Measurements from ENCODE around the gene LRG1. TPM values are rescaled to one million over a fixed set of nuclear protein-coding genes. Genes with fewer than 3 reads are reported as not detected.

LRG1 gene
- total and polyA plus RNA-seq, 2 of the 13 experiments (the other 11 are each of a cell fraction or from before 2014, with no cell fraction given): 12.0 to 39.3 TPM

- no peak for TF ChIP-seq ZNF761 (CRISPR knock-in tag; conservative IDR thresholded peaks at IDR 0.05)
- no peak for TF ChIP-seq CENPX (CRISPR knock-in tag; IDR thresholded peaks at IDR 0.05)
- TF ChIP-seq HNRNPL (IDR thresholded peaks at IDR 0.05; ENCODE audit: low read depth, low read length): no peak
- TF ChIP-seq, protein P1, sequence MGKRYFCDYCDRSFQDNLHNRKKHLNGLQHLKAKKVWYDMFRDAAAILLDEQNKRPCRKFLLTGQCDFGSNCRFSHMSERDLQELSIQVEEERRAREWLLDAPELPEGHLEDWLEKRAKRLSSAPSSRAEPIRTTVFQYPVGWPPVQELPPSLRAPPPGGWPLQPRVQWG (CRISPR knock-in tag; IDR thresholded peaks at IDR 0.05; ENCODE audit: borderline replicate concordance, low read depth): no peak
- TF ChIP-seq TSC22D2 (CRISPR knock-in tag; IDR thresholded peaks at IDR 0.05; ENCODE audit: borderline replicate concordance): no peak; the same call in 1 of the 2 replicates
- TF ChIP-seq ARID2 (CRISPR knock-in tag; IDR thresholded peaks at IDR 0.05; ENCODE audit: borderline replicate concordance): no peak
- TF ChIP-seq SPEN (CRISPR knock-in tag; IDR thresholded peaks at IDR 0.05; ENCODE audit: low read depth): no peak
- no peak; the same call in 1 of the 2 replicates for TF ChIP-seq ZNF121 (CRISPR knock-in tag; IDR thresholded peaks at IDR 0.05)
- TF ChIP-seq, protein P2, sequence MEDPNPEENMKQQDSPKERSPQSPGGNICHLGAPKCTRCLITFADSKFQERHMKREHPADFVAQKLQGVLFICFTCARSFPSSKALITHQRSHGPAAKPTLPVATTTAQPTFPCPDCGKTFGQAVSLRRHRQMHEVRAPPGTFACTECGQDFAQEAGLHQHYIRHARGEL (CRISPR knock-in tag; IDR thresholded peaks at IDR 0.05): no peak
- TF ChIP-seq SIX1 (CRISPR knock-in tag; IDR thresholded peaks at IDR 0.05; ENCODE audit: borderline replicate concordance): no peak
- no peak for TF ChIP-seq ZNF883 (CRISPR knock-in tag; IDR thresholded peaks at IDR 0.05; ENCODE audit: not compliant biosample characterization)
- peak; percentile 55; the same call in 1 of the 2 replicates for TF ChIP-seq HNF4A (CRISPR knock-in tag; IDR thresholded peaks at IDR 0.05)
- TF ChIP-seq ZNF253 (CRISPR knock-in tag; IDR thresholded peaks at IDR 0.05; ENCODE audit: borderline replicate concordance): no peak
- peak; percentile 49; the same call in 1 of the 2 replicates for TF ChIP-seq ATF7-NPFF (CRISPR knock-in tag; IDR thresholded peaks at IDR 0.05; ENCODE audit: low read depth)
- 0 out of 2 replicates have a peak, but pooled peaks have one; percentile 74 for TF ChIP-seq ZC3H13 (CRISPR knock-in tag; IDR thresholded peaks at IDR 0.05)
- no peak for TF ChIP-seq ZNF101 (CRISPR knock-in tag; IDR thresholded peaks at IDR 0.05; ENCODE audit: borderline replicate concordance, low read depth)
- no peak for TF ChIP-seq POLR2AphosphoS2 (IDR thresholded peaks at IDR 0.05; ENCODE audit: low read depth, low read length)
- TF ChIP-seq ZBTB8A (CRISPR knock-in tag; IDR thresholded peaks at IDR 0.05; ENCODE audit: borderline replicate concordance, low read depth): no peak
- TF ChIP-seq ZNF672 (CRISPR knock-in tag; IDR thresholded peaks at IDR 0.05): no peak
- TF ChIP-seq ZNF639 (CRISPR knock-in tag; conservative IDR thresholded peaks at IDR 0.05): no peak
- TF ChIP-seq, protein P3, sequence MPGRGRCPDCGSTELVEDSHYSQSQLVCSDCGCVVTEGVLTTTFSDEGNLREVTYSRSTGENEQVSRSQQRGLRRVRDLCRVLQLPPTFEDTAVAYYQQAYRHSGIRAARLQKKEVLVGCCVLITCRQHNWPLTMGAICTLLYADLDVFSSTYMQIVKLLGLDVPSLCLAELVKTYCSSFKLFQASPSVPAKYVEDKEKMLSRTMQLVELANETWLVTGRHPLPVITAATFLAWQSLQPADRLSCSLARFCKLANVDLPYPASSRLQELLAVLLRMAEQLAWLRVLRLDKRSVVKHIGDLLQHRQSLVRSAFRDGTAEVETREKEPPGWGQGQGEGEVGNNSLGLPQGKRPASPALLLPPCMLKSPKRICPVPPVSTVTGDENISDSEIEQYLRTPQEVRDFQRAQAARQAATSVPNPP (CRISPR knock-in tag; IDR thresholded peaks at IDR 0.05): no peak
- peak; percentile 84 for TF ChIP-seq ZGPAT (CRISPR knock-in tag; IDR thresholded peaks at IDR 0.05)
- no peak for TF ChIP-seq FOXO4 (CRISPR knock-in tag; conservative IDR thresholded peaks at IDR 0.05)
Observed at GRCh38 chr19:4539693-4540581, at the start of gene LRG1 (continued).
